SK-N-SH (cell line): Measurements from ENCODE around the gene LDB2. TPM values are rescaled to one million over a fixed set of nuclear protein-coding genes. Genes with fewer than 3 reads are reported as not detected.

Experiments used
- CTCF ChIA-PET: fragments of 300-600, 350-600 bp; formaldehyde crosslinking; extraction: SDS; loops from one replicate; lab custom pipeline; 2021; lab: Yijun Ruan, JAX
- POLR2A ChIA-PET: fragments of 350-600 bp; sonication (Branson Sonifier 250); formaldehyde crosslinking; extraction: SDS; loops from one replicate; lab custom pipeline; 2020; ENCODE audit warnings: antibody characterized with exemption, inconsistent platforms; lab: Yijun Ruan, JAX
- DNase-seq: peaks from one replicate; pipeline ENCODE4 v3.0.0; 2012
- H2AFZ ChIP-seq: fragments of 200-600 bp; sonication (generic); 2 replicates; pipeline ENCODE4 v1.8.1; 2016; ENCODE audit warnings: antibody characterized with exemption, mild to moderate bottlenecking, low read depth
- H3F3A ChIP-seq: fragments of 200-600 bp; sonication (generic); replicated peaks from 2 replicates; pipeline ENCODE3; 2016; ENCODE audit warnings: antibody characterized with exemption, mild to moderate bottlenecking; ENCODE audit not compliant: insufficient read depth
- H3K27ac ChIP-seq, 2 experiments: fragments of 200-500 bp in 1 of 2; fragments of 200-600 bp in 1 of 2; sonication (Bioruptor generic) in 1 of 2; sonication (generic), shearing (Covaris generic) in 1 of 2; 2 replicates each; pipeline versions ENCODE4 v1.5.1 to v1.6.1; 2014 to 2016; ENCODE audit warnings: low read depth in 2 of 2, inconsistent platforms in 1 of 2, low read length in 1 of 2, mild to moderate bottlenecking in 1 of 2, mixed read lengths in 1 of 2
- H3K27me3 ChIP-seq: fragments of 200-600 bp; sonication (generic), shearing (Covaris generic); 2 replicates; pipeline ENCODE4 v1.6.1; 2016; ENCODE audit warnings: mixed run types; ENCODE audit not compliant: insufficient read depth
- H3K36me3 ChIP-seq, 2 experiments: fragments of 200-500 bp in 1 of 2; fragments of 200-600 bp in 1 of 2; sonication (Bioruptor generic) in 1 of 2; sonication (generic) in 1 of 2; replicated peaks in 1 of 2; 2 replicates each; pipeline versions ENCODE3 to v1.5.1; 2014 to 2016; ENCODE audit warnings: low read length in 1 of 2, mild to moderate bottlenecking in 1 of 2; ENCODE audit not compliant: insufficient read depth in 2 of 2, control insufficient read depth in 1 of 2
- H3K4me1 ChIP-seq, 2 experiments: fragments of 200-500 bp in 1 of 2; fragments of 200-600 bp in 1 of 2; sonication (Bioruptor generic) in 1 of 2; sonication (generic), shearing (Covaris generic) in 1 of 2; 2 replicates each; pipeline versions ENCODE4 v1.5.1 to v1.6.1; 2014 to 2016; ENCODE audit warnings: low read depth in 1 of 2, low read length in 1 of 2, mixed run types in 1 of 2; ENCODE audit not compliant: insufficient read depth in 2 of 2, control insufficient read depth in 1 of 2
- H3K4me2 ChIP-seq: fragments of 200-600 bp; sonication (generic), shearing (Covaris generic); 2 replicates; pipeline ENCODE4 v1.6.1; 2017; ENCODE audit warnings: mixed run types
- H3K4me3 ChIP-seq, 2 experiments: fragments of 200-500 bp in 1 of 2; fragments of 200-600 bp in 1 of 2; sonication (Bioruptor generic) in 1 of 2; sonication (generic), shearing (Covaris generic) in 1 of 2; 2 replicates each; pipeline versions ENCODE4 v1.5.1 to v1.8.1; 2014 to 2016; ENCODE audit warnings: low read depth in 2 of 2, inconsistent platforms in 1 of 2, low read length in 1 of 2, mild to moderate bottlenecking in 1 of 2, mixed read lengths in 1 of 2, moderate library complexity in 1 of 2
- H3K79me2 ChIP-seq: fragments of 200-600 bp; sonication (generic); 2 replicates; pipeline ENCODE4 v1.8.1; 2017; ENCODE audit warnings: mild to moderate bottlenecking; ENCODE audit not compliant: insufficient read depth
- H3K9ac ChIP-seq: fragments of 200-600 bp; sonication (generic); 2 replicates; pipeline ENCODE4 v1.6.1; 2017; ENCODE audit warnings: mixed run types
- H3K9me2 ChIP-seq: fragments of 200-600 bp; sonication (generic); 2 replicates; pipeline ENCODE4 v1.6.1; 2017; ENCODE audit warnings: mixed run types
- H3K9me3 ChIP-seq: fragments of 200-600 bp; sonication (generic); 2 replicates; pipeline ENCODE4 v1.6.1; 2017; ENCODE audit warnings: mixed run types, mild to moderate bottlenecking, moderate library complexity
- H4K20me1 ChIP-seq: fragments of 200-600 bp; sonication (generic); 2 replicates; pipeline ENCODE4 v1.6.1; 2017; ENCODE audit warnings: mild to moderate bottlenecking, mixed run types; ENCODE audit not compliant: insufficient read depth
- CTCF ChIP-seq: fragments of 200-600 bp; sonication (generic); IDR thresholded peaks from 2 replicates; pipeline ENCODE4 v1.6.1; 2017; ENCODE audit warnings: antibody characterized with exemption, mild to moderate bottlenecking, moderate library complexity
- EP300 ChIP-seq, 2 experiments: IDR thresholded peaks; 2 replicates each; pipeline versions ENCODE4 v1.4.0 to v1.6.1; 2012; ENCODE audit warnings: borderline replicate concordance in 1 of 2, low read depth in 1 of 2, low read length in 1 of 2
- FOXJ3 ChIP-seq: sonication (generic); formaldehyde crosslinking; IDR thresholded peaks from 2 replicates; pipeline ENCODE4 v1.5.1; 2020; ENCODE audit warnings: mild to moderate bottlenecking, missing genetic modification reagents
- MEF2A ChIP-seq: IDR thresholded peaks from 2 replicates; pipeline ENCODE4 v1.4.0; 2012; ENCODE audit warnings: low read depth, borderline replicate concordance
- MXI1 ChIP-seq: IDR thresholded peaks from 2 replicates; pipeline ENCODE4 v1.6.1; 2012; ENCODE audit warnings: mild to moderate bottlenecking, low read depth, low read length, improper control_type of control experiment
- RAD21 ChIP-seq: IDR thresholded peaks from 2 replicates; pipeline ENCODE4 v1.6.1; 2012; ENCODE audit warnings: mild to moderate bottlenecking, low read length
- RCOR1 ChIP-seq: fragments of 150-350 bp; IDR thresholded peaks from 2 replicates; pipeline ENCODE4 v1.6.1; 2017; ENCODE audit warnings: antibody characterized with exemption, low read length
- SMC3 ChIP-seq: IDR thresholded peaks from 2 replicates; pipeline ENCODE4 v1.6.1; 2012; ENCODE audit warnings: low read depth, low read length, improper control_type of control experiment
- TCF12 ChIP-seq: IDR thresholded peaks from 2 replicates; pipeline ENCODE4 v1.4.0; 2012
- TEAD4 ChIP-seq: IDR thresholded peaks from 2 replicates; pipeline ENCODE4 v1.4.0; 2012; ENCODE audit warnings: mild to moderate bottlenecking, borderline replicate concordance; ENCODE audit not compliant: insufficient read depth
- ZBTB33 ChIP-seq: IDR thresholded peaks from 2 replicates; pipeline ENCODE4 v1.4.0; 2012; ENCODE audit warnings: low read depth, borderline replicate concordance
- WGBS: methylation state at CpG from one replicate; pipeline ENCODE4 v1.1.6; 2017; ENCODE audit warnings: low lambda C conversion rate; 5-methylcytosine and 5-hydroxymethylcytosine counted together
- polyA plus RNA-seq, 3 experiments: library from polyadenylated mRNA; depleted of rRNA; stranded (reverse); fragments of >200 nt; gene quantifications; 2 replicates each; pipeline ENCODE4 v1.2.3, GENCODE V29; 2012

Gene LDB2
- polyA plus RNA-seq, 1 of the 3 experiments (the other 2 are of a cell fraction) = 11.0 TPM

- no peak overlapping the region for H3K4me2 ChIP-seq
- POLR2A ChIA-PET = no interaction called here
- H3F3A ChIP-seq = peaks cover 9% of the 10 kb centered on the region
- no peak overlapping the region for H2AFZ ChIP-seq
- H3K9ac ChIP-seq = no peak overlapping the region
- no peaks in the 10 kb centered on the region for H3K27me3 ChIP-seq
- no peak for DNase-seq
- CTCF ChIA-PET = interaction anchor here (1.0 to 2.4 kb wide), 3 partner anchors 9 to 31 kb away, joined by 4 to 8 read pairs (median 4); no protein-coding TSS in a partner anchor
- H3K79me2 ChIP-seq = no peaks in the 10 kb centered on the region
- H3K36me3 ChIP-seq = no peaks in the 10 kb centered on the region
- no peak overlapping the region for H3K4me3 ChIP-seq
- H3K9me3 ChIP-seq = no peaks in the 10 kb centered on the region
- H3K4me1 ChIP-seq = peaks cover 0 to 9% of the 10 kb centered on the region in 2 experiments; a peak in 3 of 4 replicates
- TF ChIP-seq MEF2A (no peak), EP300 (IDR thresholded peaks at IDR 0.05; ENCODE audit: borderline replicate concordance in 1 of 2, low read depth in 1 of 2, low read length in 1 of 2) (no peak)
- H3K27ac ChIP-seq = no peak overlapping the region
- no peaks in the 10 kb centered on the region for H3K9me2 ChIP-seq
- no peaks in the 10 kb centered on the region for H4K20me1 ChIP-seq
- 78% methylated on average over 5 of the region's 5 CpGs for WGBS
Measured at GRCh38 chr4:16765546-16765945, 132.9 kb downstream of the LDB2 start.

GRCh38 chr4:16764622-16765021, 133.8 kb downstream of the LDB2 start:
- Histone ChIP-seq H2AFZ (no peak overlapping the region), H3K36me3 (no peaks in the 10 kb centered on the region), H3K4me1 (peaks cover 0 to 13% of the 10 kb centered on the region in 2 experiments; a peak in 3 of 4 replicates), H3K9ac (no peak overlapping the region), H3K27me3 (no peaks in the 10 kb centered on the region), H3K9me2 (no peaks in the 10 kb centered on the region)
- POLR2A ChIA-PET = interaction anchor here (0.6 kb wide), 1 partner anchor 12 kb away, joined by 3 read pairs; no protein-coding TSS in a partner anchor
- TF ChIP-seq FOXJ3 (CRISPR knock-in tag) (no peak), TCF12 (no peak), ZBTB33 (no peak), TEAD4 (no peak), MXI1 (no peak), CTCF (peak; percentile 49), EP300 (IDR thresholded peaks at IDR 0.05; ENCODE audit: borderline replicate concordance in 1 of 2, low read depth in 1 of 2, low read length in 1 of 2) (no peak), RAD21 (peak; percentile 62), SMC3 (peak; percentile 37), RCOR1 (no peak)
- TF ChIP-seq, all 33 proteins: peak for 3
- Histone ChIP-seq H3K4me2 (no peak overlapping the region), H3K9me3 (no peaks in the 10 kb centered on the region), H3F3A (peaks cover 11% of the 10 kb centered on the region), H4K20me1 (no peaks in the 10 kb centered on the region), H3K27ac (no peak overlapping the region), H3K4me3 (no peak overlapping the region), H3K79me2 (no peaks in the 10 kb centered on the region)
- peak; percentile 12 for DNase-seq
- 92% methylated on average over 6 of the region's 6 CpGs for WGBS
- CTCF ChIA-PET = interaction anchor here (0.6 to 2.4 kb wide), 9 partner anchors 8 to 1289 kb away, joined by 3 to 8 read pairs (median 4); no protein-coding TSS in a partner anchor
